Fibroblast of lung (primary cell): ENCODE data around the gene TIGD7.

Experiments
- CTCF ChIP-seq, 2 donors: IDR thresholded peaks in 1 of 2; conservative IDR thresholded peaks in 1 of 2; 1 replicate in 1 of 2; 2 replicates in 1 of 2; pipeline ENCODE4 v1.5.1; 2011 to 2012; ENCODE audit warnings: low read length in 2 of 2, control low read depth in 1 of 2, inconsistent platforms in 1 of 2, low read depth in 1 of 2, mild to moderate bottlenecking in 1 of 2
- EZH2 ChIP-seq: IDR thresholded peaks from 2 replicates; pipeline ENCODE4 v1.5.1; 2012; ENCODE audit warnings: low read length, control low read depth, mild to moderate bottlenecking; ENCODE audit errors: missing control alignments

GRCh38 chr16:3282103-3282729 is 23.0 kb downstream of the TIGD7 start:
- TF ChIP-seq CTCF (conservative IDR thresholded peaks at IDR 0.05 in 1 of 2, IDR thresholded peaks at IDR 0.05 in 1 of 2; ENCODE audit: low read depth in 1 of 2, low read length in 2 of 2) (no peak), EZH2 (no peak)
